Measurements from ENCODE around the gene IQGAP2. TPM values are rescaled to one million over a fixed set of nuclear protein-coding genes. Genes with fewer than 3 reads are reported as not detected.

IQGAP2 gene
- total and polyA plus RNA-seq, 9 of the 15 experiments (the other 6 are each of a cell fraction or from before 2014, with no cell fraction given): 8.7 to 23.2 (median 17.4) TPM

- no TSS peak for BruUV-seq (replicated peaks)
- Histone ChIP-seq H3K27ac (ENCODE audit: extremely low read depth, low read depth, low read length) (no peak overlapping the region), H3K9me3 (replicated peaks; ENCODE audit: control insufficient read depth, insufficient read depth, low read depth, low read length) (no peaks in the 10 kb centered on the region), H2AFZ (ENCODE audit: low read depth, low read length) (no peak overlapping the region), H3K27me3 (ENCODE audit: control insufficient read depth in 2 of 2, insufficient read depth in 2 of 2, low read length in 2 of 2) (no peaks in the 10 kb centered on the region), H3K4me1 (replicated peaks in 1 of 2; ENCODE audit: control insufficient read depth in 2 of 2, insufficient read depth in 2 of 2, low read length in 2 of 2) (peaks cover 0 to 21% of the 10 kb centered on the region in 2 experiments; a peak in 3 of 5 replicates), H3K9ac (ENCODE audit: insufficient read depth in 1 of 2, low read depth in 2 of 2, low read length in 2 of 2) (no peak overlapping the region), H4K20me1 (replicated peaks; ENCODE audit: control insufficient read depth, insufficient read depth, low read length) (no peaks in the 10 kb centered on the region), H3K9me1 (ENCODE audit: control insufficient read depth, insufficient read depth, low read length) (no peaks in the 10 kb centered on the region), H3K79me2 (ENCODE audit: control insufficient read depth, insufficient read depth, low read length) (no peaks in the 10 kb centered on the region), H3K36me3 (ENCODE audit: control insufficient read depth, insufficient read depth, low read length) (no peaks in the 10 kb centered on the region), H3K4me2 (ENCODE audit: insufficient read depth, low read length) (no peak overlapping the region), H3K4me3 (no peak overlapping the region)
- DNase-seq (ENCODE audit: extremely low read depth in 1 of 4, low spot score in 3 of 4) (no peak), FAIRE-seq (no peak), ATAC-seq (no peak)
- ChIA-PET POLR2A (interaction anchor here (1.3 kb wide), 2 partner anchors 12 kb away, joined by 3 read pairs; no protein-coding TSS in a partner anchor), CTCF (ENCODE audit: low intra/inter-chr PET ratio) (no interaction called here)
- WGBS (ENCODE audit: insufficient coverage, low coverage, missing lambda C conversion rate): 10% methylated on average over 1 of the region's 1 CpG
- in situ Hi-C loops (cut with MboI): no loop called here
- TF ChIP-seq ZKSCAN1 (IDR thresholded peaks at IDR 0.05; ENCODE audit: low read depth, low read length): no peak
- no peak for TF ChIP-seq KAT2B (IDR thresholded peaks at IDR 0.05; ENCODE audit: low read depth, low read length)
- no peak for TF ChIP-seq ARID2 (IDR thresholded peaks at IDR 0.05)
- intact Hi-C loops (cut with micrococcal nuclease): no loop called here
These were observed 55.4 kb downstream of the IQGAP2 start for GRCh38 chr5:76458486-76458830.

- Histone ChIP-seq H4K20me1 (replicated peaks; ENCODE audit: control insufficient read depth, insufficient read depth, low read length) (no peaks in the 10 kb centered on the region), H3K4me2 (ENCODE audit: insufficient read depth, low read length) (no peak overlapping the region), H3K9me3 (replicated peaks; ENCODE audit: control insufficient read depth, insufficient read depth, low read depth, low read length) (no peaks in the 10 kb centered on the region), H2AFZ (ENCODE audit: low read depth, low read length) (no peak overlapping the region), H3K4me3 (no peak overlapping the region), H3K9ac (ENCODE audit: insufficient read depth in 1 of 2, low read depth in 2 of 2, low read length in 2 of 2) (no peak overlapping the region), H3K36me3 (ENCODE audit: control insufficient read depth, insufficient read depth, low read length) (no peaks in the 10 kb centered on the region), H3K9me1 (ENCODE audit: control insufficient read depth, insufficient read depth, low read length) (no peaks in the 10 kb centered on the region), H3K79me2 (ENCODE audit: control insufficient read depth, insufficient read depth, low read length) (no peaks in the 10 kb centered on the region), H3K27me3 (ENCODE audit: control insufficient read depth in 2 of 2, insufficient read depth in 2 of 2, low read length in 2 of 2) (no peaks in the 10 kb centered on the region), H3K4me1 (replicated peaks in 1 of 2; ENCODE audit: control insufficient read depth in 2 of 2, insufficient read depth in 2 of 2, low read length in 2 of 2) (peaks cover 0 to 21% of the 10 kb centered on the region in 2 experiments; a peak in 3 of 5 replicates), H3K27ac (ENCODE audit: extremely low read depth, low read depth, low read length) (no peak overlapping the region)
- DNase-seq (ENCODE audit: extremely low read depth in 1 of 4, low spot score in 3 of 4) (no peak), ATAC-seq (no peak), FAIRE-seq (no peak)
- 29% methylated on average over 2 of the region's 3 CpGs for WGBS (ENCODE audit: insufficient coverage, low coverage, missing lambda C conversion rate)
- POLR2A ChIA-PET: interaction anchor here (0.6 to 1.5 kb wide), 5 partner anchors 10 to 339 kb away, joined by 3 to 4 read pairs (median 4); no protein-coding TSS in a partner anchor
- CTCF ChIA-PET (ENCODE audit: low intra/inter-chr PET ratio): no interaction called here
- in situ Hi-C loops (cut with MboI): no loop called here
- BruUV-seq (replicated peaks): no TSS peak
- intact Hi-C loops (cut with micrococcal nuclease): no loop called here
- TF ChIP-seq ZNF217 (CRISPR knock-in tag; IDR thresholded peaks at IDR 0.05): no peak
- no peak for TF ChIP-seq GABPA (tag; conservative IDR thresholded peaks at IDR 0.05; ENCODE audit: low read depth)
- TF ChIP-seq NCOR1 (IDR thresholded peaks at IDR 0.05): no peak
- no peak for TF ChIP-seq ZNF77 (CRISPR knock-in tag; IDR thresholded peaks at IDR 0.05)
- TF ChIP-seq ZNF444 (CRISPR knock-in tag; IDR thresholded peaks at IDR 0.05): no peak
- no peak for TF ChIP-seq ZNF584 (CRISPR knock-in tag; IDR thresholded peaks at IDR 0.05; ENCODE audit: low read depth)
- TF ChIP-seq POLR2H (tag; IDR thresholded peaks at IDR 0.05; ENCODE audit: low read depth): no peak
- TF ChIP-seq HES1 (IDR thresholded peaks at IDR 0.05; ENCODE audit: low read depth): no peak
- no peak for TF ChIP-seq TSHZ1 (CRISPR knock-in tag; IDR thresholded peaks at IDR 0.05)
These were observed 57.0 kb downstream of the IQGAP2 start for GRCh38 chr5:76460104-76460503.
